Measurements from ENCODE around the gene TMEM178B. TPM values are rescaled to one million over a fixed set of nuclear protein-coding genes. Genes with fewer than 3 reads are reported as not detected.

TMEM178B gene
- total RNA-seq, 3 donors from 2014 or later (not counting 1 experiment from before 2014, with no cell fraction given), result not detected

DNA sequence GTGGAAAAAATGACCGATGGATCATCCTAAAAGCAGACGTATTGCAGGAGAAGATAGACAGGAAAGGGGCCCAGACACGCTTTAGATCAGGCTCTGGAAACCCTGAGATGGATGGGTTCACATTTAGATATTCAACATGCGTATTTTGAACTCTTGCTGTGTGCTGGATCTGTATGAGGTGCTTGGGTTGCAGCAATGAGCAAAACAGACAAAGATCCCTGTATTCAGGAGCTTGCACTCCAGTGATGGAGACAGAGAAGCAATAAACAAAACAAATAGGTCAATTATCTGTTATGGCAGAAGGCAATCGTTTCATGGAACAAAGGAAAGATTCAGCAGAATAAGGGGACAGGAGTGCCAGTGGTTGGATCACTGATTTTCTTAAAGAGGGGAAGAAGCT lies 275.5 kb downstream of the TMEM178B start:
- no peaks in the 10 kb centered on the region for H3K4me1 ChIP-seq (ENCODE audit: control insufficient read depth, insufficient read depth, low read length)
- no peak overlapping the region for H3K4me3 Mint-ChIP-seq
- no peak overlapping the region for H3K27ac Mint-ChIP-seq
- no peaks in the 10 kb centered on the region for H3K27me3 ChIP-seq (ENCODE audit: control insufficient read depth, insufficient read depth, low read length)
- TF ChIP-seq, protein P1, sequence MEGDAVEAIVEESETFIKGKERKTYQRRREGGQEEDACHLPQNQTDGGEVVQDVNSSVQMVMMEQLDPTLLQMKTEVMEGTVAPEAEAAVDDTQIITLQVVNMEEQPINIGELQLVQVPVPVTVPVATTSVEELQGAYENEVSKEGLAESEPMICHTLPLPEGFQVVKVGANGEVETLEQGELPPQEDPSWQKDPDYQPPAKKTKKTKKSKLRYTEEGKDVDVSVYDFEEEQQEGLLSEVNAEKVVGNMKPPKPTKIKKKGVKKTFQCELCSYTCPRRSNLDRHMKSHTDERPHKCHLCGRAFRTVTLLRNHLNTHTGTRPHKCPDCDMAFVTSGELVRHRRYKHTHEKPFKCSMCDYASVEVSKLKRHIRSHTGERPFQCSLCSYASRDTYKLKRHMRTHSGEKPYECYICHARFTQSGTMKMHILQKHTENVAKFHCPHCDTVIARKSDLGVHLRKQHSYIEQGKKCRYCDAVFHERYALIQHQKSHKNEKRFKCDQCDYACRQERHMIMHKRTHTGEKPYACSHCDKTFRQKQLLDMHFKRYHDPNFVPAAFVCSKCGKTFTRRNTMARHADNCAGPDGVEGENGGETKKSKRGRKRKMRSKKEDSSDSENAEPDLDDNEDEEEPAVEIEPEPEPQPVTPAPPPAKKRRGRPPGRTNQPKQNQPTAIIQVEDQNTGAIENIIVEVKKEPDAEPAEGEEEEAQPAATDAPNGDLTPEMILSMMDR (IDR thresholded peaks at IDR 0.05), result no peak
- intact Hi-C loops (cut with micrococcal nuclease), result no loop called here
- no peaks in the 10 kb centered on the region for H3K9me3 ChIP-seq (ENCODE audit: control insufficient read depth, insufficient read depth, low read length)
- peaks cover 17 to 33% of the 10 kb centered on the region in 2 donors for H3K27me3 Mint-ChIP-seq (ENCODE audit: low read depth in 2 of 2)
- DNase-seq (no peak), ATAC-seq (no peak)
- H3K4me1 Mint-ChIP-seq, result peaks cover 2 to 6% of the 10 kb centered on the region in 2 donors
- H3K27ac ChIP-seq (ENCODE audit: low read length), result no peak overlapping the region
- no peaks in the 10 kb centered on the region for H3K36me3 Mint-ChIP-seq
- WGBS (ENCODE audit: insufficient coverage), result 86% methylated on average over 5 of the region's 5 CpGs
- no peaks in the 10 kb centered on the region for H3K36me3 ChIP-seq (ENCODE audit: control insufficient read depth, insufficient read depth, low read length)
- H3K4me3 ChIP-seq (ENCODE audit: low read length), result no peak overlapping the region
- peaks cover 0 to 2% of the 10 kb centered on the region in 2 donors for H3K9me3 Mint-ChIP-seq

DNA sequence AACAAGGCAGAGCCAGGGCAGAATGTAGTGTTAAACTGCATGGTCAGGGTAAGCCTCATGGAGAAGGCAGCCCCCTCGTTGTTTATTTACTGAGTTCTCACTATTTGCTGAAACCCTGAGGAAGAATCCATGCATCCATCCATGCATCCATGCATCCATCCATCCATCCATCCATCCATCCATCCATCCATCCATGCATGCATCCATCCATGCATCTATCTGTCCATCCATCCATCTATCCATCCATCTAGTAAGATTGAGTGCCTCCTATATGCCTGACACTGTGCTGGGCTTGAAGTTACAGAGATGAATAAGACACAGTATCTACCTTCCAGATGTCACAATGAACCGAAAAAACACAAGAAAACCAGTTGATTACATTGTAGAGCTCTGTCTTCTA lies 275.9 kb downstream of the TMEM178B start:
- H3K36me3 ChIP-seq (ENCODE audit: control insufficient read depth, insufficient read depth, low read length), result no peaks in the 10 kb centered on the region
- intact Hi-C loops (cut with micrococcal nuclease), result no loop called here
- H3K27ac ChIP-seq (ENCODE audit: low read length), result no peak overlapping the region
- DNase-seq (no peak), ATAC-seq (no peak)
- peaks cover 7 to 10% of the 10 kb centered on the region in 2 donors for H3K4me1 Mint-ChIP-seq
- TF ChIP-seq, protein P1 (IDR thresholded peaks at IDR 0.05), result no peak
- no peak overlapping the region for H3K4me3 ChIP-seq (ENCODE audit: low read length)
- no peak overlapping the region for H3K27ac Mint-ChIP-seq
- no peaks in the 10 kb centered on the region for H3K9me3 ChIP-seq (ENCODE audit: control insufficient read depth, insufficient read depth, low read length)
- H3K4me1 ChIP-seq (ENCODE audit: control insufficient read depth, insufficient read depth, low read length), result no peaks in the 10 kb centered on the region
- H3K36me3 Mint-ChIP-seq, result no peaks in the 10 kb centered on the region
- no peaks in the 10 kb centered on the region for H3K27me3 ChIP-seq (ENCODE audit: control insufficient read depth, insufficient read depth, low read length)
- 64% methylated on average over 2 of the region's 2 CpGs for WGBS (ENCODE audit: insufficient coverage)
- H3K4me3 Mint-ChIP-seq, result no peak overlapping the region
- peaks cover 0 to 2% of the 10 kb centered on the region in 2 donors for H3K9me3 Mint-ChIP-seq
- H3K27me3 Mint-ChIP-seq (ENCODE audit: low read depth in 2 of 2), result peaks cover 17 to 35% of the 10 kb centered on the region in 2 donors

DNA sequence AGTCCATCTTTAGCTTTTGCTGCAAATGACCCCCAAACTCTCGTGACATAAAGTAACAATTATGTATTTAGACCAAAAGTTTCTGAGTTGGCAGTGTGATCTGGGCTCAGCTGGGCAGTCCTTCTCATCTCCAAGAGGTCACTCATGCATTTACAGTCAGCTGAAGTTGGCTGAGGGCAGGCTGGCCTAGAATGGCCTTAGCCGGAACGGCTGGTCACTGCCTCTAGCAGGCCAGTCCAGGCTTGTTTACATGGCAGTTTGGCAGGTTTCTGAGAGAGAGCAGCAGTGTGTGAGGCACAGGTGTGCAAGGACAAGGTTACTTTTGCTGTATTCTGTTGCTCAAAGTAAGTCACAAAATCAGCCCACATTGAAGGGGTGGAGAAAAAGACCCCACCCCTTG lies 277.3 kb downstream of the TMEM178B start:
- H3K27me3 Mint-ChIP-seq (ENCODE audit: low read depth in 2 of 2), result peaks cover 14 to 38% of the 10 kb centered on the region in 2 donors
- H3K27me3 ChIP-seq (ENCODE audit: control insufficient read depth, insufficient read depth, low read length), result no peaks in the 10 kb centered on the region

More for the DNA sequence above, 277.3 kb downstream of the TMEM178B start:
- TF ChIP-seq, protein P1 (IDR thresholded peaks at IDR 0.05), result no peak
- Histone ChIP-seq H3K36me3 (ENCODE audit: control insufficient read depth, insufficient read depth, low read length) (no peaks in the 10 kb centered on the region), H3K4me3 (ENCODE audit: low read length) (no peak overlapping the region), H3K4me1 (ENCODE audit: control insufficient read depth, insufficient read depth, low read length) (no peaks in the 10 kb centered on the region), H3K27ac (ENCODE audit: low read length) (no peak overlapping the region), H3K9me3 (ENCODE audit: control insufficient read depth, insufficient read depth, low read length) (no peaks in the 10 kb centered on the region)
- ATAC-seq (no peak), DNase-seq (no peak)
- 95% methylated on average over 3 of the region's 3 CpGs for WGBS (ENCODE audit: insufficient coverage)
- H3K36me3 Mint-ChIP-seq, result no peaks in the 10 kb centered on the region
- H3K9me3 Mint-ChIP-seq, result peaks cover 0 to 2% of the 10 kb centered on the region in 2 donors
- peaks cover 9 to 10% of the 10 kb centered on the region in 2 donors for H3K4me1 Mint-ChIP-seq
- H3K4me3 Mint-ChIP-seq, result no peak overlapping the region
- intact Hi-C loops (cut with micrococcal nuclease), result no loop called here
- H3K27ac Mint-ChIP-seq, result no peak overlapping the region

Data from natural killer cell (primary cell).